ENCODE data around the gene KBTBD2.
"Not testable (repeated sequence)": the region's sequence is repeated elsewhere in the genome, so short reads cannot be mapped to it uniquely, and the experiment has no call there.

Gene KBTBD2

GRCh38 chr7:32843763-32844162 lies 47.8 kb downstream of the KBTBD2 start:
- ATAC-seq, result not testable (repeated sequence)

- ATAC-seq, result not testable (repeated sequence)
Observed at GRCh38 chr7:32839846-32840245, 51.7 kb downstream of the KBTBD2 start.

- peak; percentile 65 for ATAC-seq
Observed at GRCh38 chr7:32828996-32829752, 62.4 kb downstream of the KBTBD2 start.
